ENCODE results near the gene ZBTB7A. TPM values are rescaled to one million over a fixed set of nuclear protein-coding genes. Genes with fewer than 3 reads are reported as not detected.
"Not testable (repeated sequence)": the region's sequence is repeated elsewhere in the genome, so short reads cannot be mapped to it uniquely, and the experiment has no call there.

The ZBTB7A gene
- total RNA-seq, 6 donors from 2014 or later, result 54.1 to 131 (median 72.6) TPM

DNA sequence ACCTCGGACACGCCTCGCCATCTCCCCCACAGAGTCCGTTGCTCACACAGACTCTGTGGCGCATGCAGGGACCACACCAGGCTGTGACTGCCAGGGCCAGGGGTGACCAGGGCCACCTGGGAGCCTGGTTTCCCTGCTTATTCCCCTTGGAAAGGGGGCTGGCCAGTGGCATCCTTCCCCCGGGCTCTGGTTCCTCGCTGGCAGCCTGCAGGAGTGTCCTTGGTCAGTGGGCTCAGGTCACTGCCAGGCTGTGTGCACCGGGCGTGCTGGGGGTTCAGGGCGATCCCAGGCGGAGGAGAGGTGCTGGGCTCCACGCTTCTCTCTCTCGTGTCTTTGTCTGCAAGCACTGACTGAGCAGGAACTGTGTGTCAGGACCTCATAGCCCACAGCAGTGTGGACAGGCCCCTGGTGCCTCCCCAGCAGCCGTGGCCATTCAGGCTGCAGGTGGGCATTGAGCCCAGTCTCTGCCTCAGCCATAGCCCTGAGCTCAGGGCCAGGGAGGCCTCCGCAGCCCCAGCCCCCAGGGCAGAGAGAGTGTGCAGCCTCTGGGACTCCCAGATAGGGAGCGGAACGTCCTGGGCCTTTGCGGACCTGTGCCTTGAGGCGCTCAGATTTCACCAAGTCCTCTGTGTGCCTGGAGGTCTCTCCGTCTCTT is 52.7 kb downstream of the ZBTB7A start:
- Histone ChIP-seq H3K27ac (peak overlapping the region in 2 of 4 donors; percentile 48 to 76), H3K27me3 (no peaks in the 10 kb centered on the region), H3K4me3 (no peak overlapping the region), H3K9me3 (no peaks in the 10 kb centered on the region), H3K4me1 (peaks cover 42 to 58% (median 49%) of the 10 kb centered on the region in 4 donors), H3K36me3 (peaks cover 10 to 57% (median 31%) of the 10 kb centered on the region in 4 donors)
- DNase-seq (peak in 1 of 2 donors; percentile 48), ATAC-seq (ENCODE audit: low FRiP score in 2 of 2) (peak in 1 of 2 donors; percentile 14)
- 85 to 93% methylated on average over 9 to 15 of the region's 20 CpGs for WGBS, 2 donors
- no peak for TF ChIP-seq EP300 (IDR thresholded peaks at IDR 0.05)
- TF ChIP-seq, protein P1, sequence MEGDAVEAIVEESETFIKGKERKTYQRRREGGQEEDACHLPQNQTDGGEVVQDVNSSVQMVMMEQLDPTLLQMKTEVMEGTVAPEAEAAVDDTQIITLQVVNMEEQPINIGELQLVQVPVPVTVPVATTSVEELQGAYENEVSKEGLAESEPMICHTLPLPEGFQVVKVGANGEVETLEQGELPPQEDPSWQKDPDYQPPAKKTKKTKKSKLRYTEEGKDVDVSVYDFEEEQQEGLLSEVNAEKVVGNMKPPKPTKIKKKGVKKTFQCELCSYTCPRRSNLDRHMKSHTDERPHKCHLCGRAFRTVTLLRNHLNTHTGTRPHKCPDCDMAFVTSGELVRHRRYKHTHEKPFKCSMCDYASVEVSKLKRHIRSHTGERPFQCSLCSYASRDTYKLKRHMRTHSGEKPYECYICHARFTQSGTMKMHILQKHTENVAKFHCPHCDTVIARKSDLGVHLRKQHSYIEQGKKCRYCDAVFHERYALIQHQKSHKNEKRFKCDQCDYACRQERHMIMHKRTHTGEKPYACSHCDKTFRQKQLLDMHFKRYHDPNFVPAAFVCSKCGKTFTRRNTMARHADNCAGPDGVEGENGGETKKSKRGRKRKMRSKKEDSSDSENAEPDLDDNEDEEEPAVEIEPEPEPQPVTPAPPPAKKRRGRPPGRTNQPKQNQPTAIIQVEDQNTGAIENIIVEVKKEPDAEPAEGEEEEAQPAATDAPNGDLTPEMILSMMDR (IDR thresholded peaks at IDR 0.05), result no peak
- TF ChIP-seq POLR2A (IDR thresholded peaks at IDR 0.05), result no peak
- TF ChIP-seq POLR2AphosphoS5 (IDR thresholded peaks at IDR 0.05), result no peak

DNA sequence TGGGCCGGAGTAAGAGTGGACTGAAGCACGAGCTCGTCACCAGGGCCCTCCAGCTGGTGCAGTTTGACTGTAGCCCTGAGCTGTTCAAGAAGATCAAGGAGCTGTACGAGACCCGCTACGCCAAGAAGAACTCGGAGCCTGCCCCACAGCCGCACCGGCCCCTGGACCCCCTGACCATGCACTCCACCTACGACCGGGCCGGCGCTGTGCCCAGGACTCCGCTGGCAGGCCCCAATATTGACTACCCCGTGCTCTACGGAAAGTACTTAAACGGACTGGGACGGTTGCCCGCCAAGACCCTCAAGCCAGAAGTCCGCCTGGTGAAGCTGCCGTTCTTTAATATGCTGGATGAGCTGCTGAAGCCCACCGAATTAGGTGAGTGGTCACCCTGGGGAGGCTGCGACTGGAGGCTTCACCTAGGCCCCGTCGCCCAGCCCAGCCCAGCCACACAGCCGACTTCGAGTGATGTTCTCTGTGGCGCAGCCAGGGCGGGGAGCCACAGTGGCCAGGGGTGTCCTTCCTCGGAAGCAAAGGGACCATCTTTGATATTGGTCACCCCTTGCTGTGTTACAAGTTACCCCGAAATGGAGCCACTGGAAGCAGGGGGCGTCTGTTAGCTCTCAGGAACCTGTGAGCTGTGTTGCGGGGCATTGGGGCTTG is 53.6 kb downstream of the ZBTB7A start:
- WGBS, 2 donors, result 94 to 100% methylated on average over 2 to 33 of the region's 33 CpGs
- Histone ChIP-seq H3K36me3 (peaks cover 10 to 53% (median 27%) of the 10 kb centered on the region in 4 donors), H3K27ac (no peak overlapping the region), H3K27me3 (no peaks in the 10 kb centered on the region), H3K4me1 (peaks cover 47 to 67% (median 56%) of the 10 kb centered on the region in 4 donors), H3K4me3 (no peak overlapping the region), H3K9me3 (no peaks in the 10 kb centered on the region)
- DNase-seq, result peak in 1 of 2 donors; percentile 72
- ATAC-seq (ENCODE audit: low FRiP score in 2 of 2), result no peak
- TF ChIP-seq, protein P1 (IDR thresholded peaks at IDR 0.05), result no peak
- TF ChIP-seq POLR2AphosphoS5 (IDR thresholded peaks at IDR 0.05) (no peak), POLR2A (IDR thresholded peaks at IDR 0.05) (no peak), EP300 (IDR thresholded peaks at IDR 0.05) (no peak)

DNA sequence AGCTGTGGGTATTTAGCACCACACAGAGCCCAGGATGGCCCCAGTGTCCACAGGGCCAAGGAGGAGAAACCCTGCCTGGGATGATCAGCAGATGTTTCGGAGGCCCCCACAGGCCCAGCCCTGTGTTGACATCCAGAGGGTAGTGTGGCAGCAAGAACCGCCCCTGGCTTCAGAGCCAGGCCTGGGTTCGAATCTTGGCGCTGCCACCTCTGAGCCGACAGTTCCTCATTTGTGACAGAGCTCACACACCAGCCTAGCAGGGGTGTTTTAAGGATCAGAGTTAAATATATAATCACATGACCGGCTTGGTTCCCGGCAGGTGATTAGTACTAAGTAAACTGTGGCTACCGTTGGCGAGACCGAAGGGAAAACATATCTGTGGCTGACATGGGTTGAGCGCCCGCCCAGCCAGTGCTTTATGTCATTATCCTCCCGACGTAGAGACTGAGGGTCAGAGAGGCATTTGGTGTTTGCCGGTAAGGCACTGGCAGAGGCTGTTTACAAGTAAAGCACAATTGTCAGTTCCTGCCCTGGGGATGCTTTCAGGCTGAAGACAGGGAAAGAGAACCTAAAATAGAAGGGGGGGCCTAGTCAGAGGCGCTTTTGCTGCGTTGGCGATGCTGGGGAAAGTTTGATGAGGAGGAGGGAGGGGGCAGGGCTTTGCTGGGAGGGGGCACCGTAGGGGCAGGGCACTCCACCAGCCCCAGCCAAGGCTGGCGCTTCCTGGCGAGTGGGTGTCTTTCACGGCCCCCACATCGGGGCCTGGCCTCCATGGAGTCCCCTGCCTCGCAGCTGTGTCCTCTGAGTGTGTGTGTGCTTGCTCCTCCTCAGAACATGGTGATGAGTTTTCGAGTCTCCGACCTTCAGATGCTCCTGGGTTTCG is 54.4 kb downstream of the ZBTB7A start:
- peaks cover 47 to 69% (median 56%) of the 10 kb centered on the region in 4 donors for H3K4me1 ChIP-seq
- ATAC-seq (ENCODE audit: low FRiP score in 2 of 2), result no peak
- peak in 1 of 2 donors; percentile 67 for DNase-seq

DNA sequence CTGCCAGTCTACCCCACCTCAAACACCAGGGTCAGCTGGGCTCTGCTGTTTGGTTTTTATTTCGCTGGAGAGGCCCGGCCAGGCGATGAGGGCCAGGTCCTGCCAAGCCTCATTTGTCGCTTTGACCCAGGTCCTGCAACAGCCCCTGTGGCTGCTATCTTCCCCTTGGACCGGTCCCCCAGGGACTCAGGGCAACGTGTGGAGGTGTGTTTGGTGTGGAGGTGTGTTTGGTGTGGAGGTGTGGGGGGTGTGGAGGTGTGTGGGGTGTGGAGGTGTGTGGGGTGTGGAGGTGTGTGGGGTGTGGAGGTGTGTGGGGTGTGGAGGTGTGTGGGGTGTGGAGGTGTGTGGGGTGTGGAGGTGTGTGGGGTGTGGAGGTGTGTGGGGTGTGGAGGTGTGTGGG is 55.3 kb downstream of the ZBTB7A start:
- not testable (repeated sequence) for H3K27ac ChIP-seq; ATAC-seq (ENCODE audit: low FRiP score in 2 of 2); H3K27me3 ChIP-seq; H3K4me3 ChIP-seq; H3K9me3 ChIP-seq; DNase-seq
- Histone ChIP-seq H3K4me1 (peaks cover 51 to 75% (median 61%) of the 10 kb centered on the region in 4 donors), H3K36me3 (peaks cover 10 to 41% (median 22%) of the 10 kb centered on the region in 4 donors)
- 83 to 96% methylated on average over 2 to 5 of the region's 6 CpGs for WGBS, 2 donors

More for the DNA sequence above, 54.4 kb downstream of the ZBTB7A start:
- peaks cover 10 to 50% (median 26%) of the 10 kb centered on the region in 4 donors for H3K36me3 ChIP-seq
- TF ChIP-seq POLR2A (IDR thresholded peaks at IDR 0.05) (no peak), EP300 (IDR thresholded peaks at IDR 0.05) (no peak), POLR2AphosphoS5 (IDR thresholded peaks at IDR 0.05) (no peak)
- TF ChIP-seq, protein P1 (IDR thresholded peaks at IDR 0.05), result no peak
- H3K4me3 ChIP-seq, result no peak overlapping the region
- WGBS, 2 donors, result 78 to 79% methylated on average over 23 to 27 of the region's 27 CpGs
- H3K27me3 ChIP-seq, result no peaks in the 10 kb centered on the region
- H3K9me3 ChIP-seq, result no peaks in the 10 kb centered on the region
- peak overlapping the region in 2 of 4 donors; percentile 13 to 17 for H3K27ac ChIP-seq

DNA sequence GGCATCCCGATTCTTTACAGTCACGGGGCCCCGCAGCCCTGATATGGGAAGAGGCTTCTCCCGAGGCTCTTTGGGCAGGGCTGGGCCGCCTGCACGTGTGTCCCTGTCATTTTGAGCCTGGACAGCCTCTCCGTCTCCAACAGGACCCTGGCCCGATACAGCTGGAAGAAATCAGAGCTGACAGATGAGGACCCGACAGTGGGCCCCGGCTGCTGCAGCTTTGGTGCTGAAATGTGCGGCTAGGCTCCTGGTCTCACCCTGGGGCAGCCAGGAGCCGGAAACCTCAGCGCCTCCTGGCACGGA is 55.9 kb downstream of the ZBTB7A start:
- TF ChIP-seq, protein P1 (IDR thresholded peaks at IDR 0.05), result no peak
- no peak for TF ChIP-seq POLR2AphosphoS5 (IDR thresholded peaks at IDR 0.05)
- TF ChIP-seq POLR2A (IDR thresholded peaks at IDR 0.05), result no peak
- TF ChIP-seq EP300 (IDR thresholded peaks at IDR 0.05), result no peak
- WGBS, 2 donors, result 74 to 91% methylated on average over 9 to 14 of the region's 14 CpGs
- Histone ChIP-seq H3K9me3 (no peaks in the 10 kb centered on the region), H3K27ac (no peak overlapping the region), H3K4me1 (peaks cover 49 to 75% (median 61%) of the 10 kb centered on the region in 4 donors), H3K36me3 (peaks cover 10 to 34% (median 20%) of the 10 kb centered on the region in 4 donors), H3K4me3 (no peak overlapping the region), H3K27me3 (no peaks in the 10 kb centered on the region)
- DNase-seq (no peak), ATAC-seq (ENCODE audit: low FRiP score in 2 of 2) (no peak)

All from upper lobe of left lung (tissue), 6 donors.